Heart left ventricle (tissue), 16 donors: ENCODE data around the gene MEIKIN. TPM values are rescaled to one million over a fixed set of nuclear protein-coding genes. Genes with fewer than 3 reads are reported as not detected.

Source experiments
- ATAC-seq, 4 donors: fragments of 200-7000 bp; cut with Tn5 transposase; one replicate each; pipeline ENCODE4 v1.9.1; 2020 to 2022; ENCODE audit warnings: moderate library complexity in 4 of 4, mild to moderate bottlenecking in 3 of 4, moderate number of reproducible peaks in 1 of 4
- DNase-seq, 5 donors: peaks; one replicate each; pipeline ENCODE4 v3.0.0-alpha.2; 2020
- H3K27ac ChIP-seq, 12 donors: fragments of 200-600 bp; sonication (generic) in 4 of 12; one replicate each; pipeline versions ENCODE4 v1.5.0 to v1.8.0; 2016 to 2022; ENCODE audit warnings: mild to moderate bottlenecking in 2 of 12
- H3K27me3 ChIP-seq, 9 donors: fragments of 200-600 bp; sonication (generic) in 2 of 9; one replicate each; pipeline versions ENCODE4 v1.5.1 to v1.8.0; 2016 to 2022; ENCODE audit warnings: mild to moderate bottlenecking in 3 of 9
- H3K36me3 ChIP-seq, 9 donors: fragments of 200-600 bp; sonication (generic) in 2 of 9; one replicate each; pipeline versions ENCODE4 v1.5.0 to v1.8.0; 2018 to 2022; ENCODE audit warnings: mild to moderate bottlenecking in 2 of 9
- H3K4me1 ChIP-seq, 12 donors: fragments of 200-600 bp; sonication (generic) in 4 of 12; one replicate each; pipeline versions ENCODE4 v1.5.0 to v1.8.0; 2016 to 2022; ENCODE audit warnings: mild to moderate bottlenecking in 3 of 12
- H3K4me3 ChIP-seq, 12 donors: fragments of 200-600 bp; sonication (generic) in 4 of 12; one replicate each; pipeline versions ENCODE4 v1.5.0 to v1.8.0; 2017 to 2022; ENCODE audit warnings: mild to moderate bottlenecking in 9 of 12, moderate library complexity in 4 of 12
- H3K9me3 ChIP-seq, 12 donors: fragments of 200-600 bp; sonication (generic) in 4 of 12; one replicate each; pipeline versions ENCODE4 v1.5.0 to v1.8.0; 2016 to 2022; ENCODE audit warnings: mild to moderate bottlenecking in 1 of 12
- POLR2A ChIP-seq, 2 donors: fragments of 450-650 bp; IDR thresholded peaks; one replicate each; pipeline ENCODE4 v1.6.1; 2017; ENCODE audit warnings: antibody characterized with exemption in 2 of 2, mild to moderate bottlenecking in 2 of 2, moderate library complexity in 2 of 2
- WGBS, 4 donors: extraction: QIAGEN DNeasy Blood & Tissue Kit in 2 of 4; methylation state at CpG; one replicate each; pipeline versions ENCODE4 v1.1.5 to v1.1.7; 2013 to 2018; 5-methylcytosine and 5-hydroxymethylcytosine counted together
- intact Hi-C, 10 donors: fragments of 100-400 bp; cut with DNase I; formaldehyde crosslinking; loops; one replicate each; pipeline versions ENCODE4 v1.11.1 to v1.14.2; 2022
- polyA plus RNA-seq, 2 donors: library from polyadenylated mRNA; stranded (reverse); fragments of 200-250 nt; gene quantifications; one replicate each; pipeline ENCODE4 v1.2.3, GENCODE V29; 2013
- total RNA-seq, 9 donors: library from RNA; depleted of rRNA in 2 of 9; stranded (reverse); fragments of >200 nt in 2 of 9; fragmentation: NEBNext Ultra II Directional in 3 of 9; extraction: Animal tissue kit (Norgen Biotek cat#: 25700) in 3 of 9; gene quantifications; one replicate each; pipeline versions ENCODE4 v1.1.0 to v1.2.4, GENCODE V29; 2016 to 2023
- TF ChIP-seq, protein P1 (sequence below), 12 donors: fragments of 200-600 bp; sonication (generic) in 4 of 12; IDR thresholded peaks; one replicate each; pipeline versions ENCODE4 v1.5.0 to v1.8.0; 2018 to 2022; ENCODE audit warnings: antibody characterized with exemption in 12 of 12, mild to moderate bottlenecking in 5 of 12
- donor health status: ischemic (EF 13 %, LVEDD 7.1; RV severe dilation, severe dysfunction).
- donor health status: healthy with polysubstance abuse.
- donor health status: DM: no; HTN: yes; CAD: no.
- donor health status: DM: no; HTN: no; CAD: no.
- donor health status: ischemic (EF 25% LVEDD 6.9; RV normal size, moderate dysfunction).
- donor health status: ischemic (EF 25% LVEDD 5.7; RV mildly dilated, moderate dysfunction).
- donor health status: healthy.
- donor health status: DM: yes; HTN: yes; CAD: no.
- donor health status: ischemic (EF 35%, LVEDD 5.7; RV mildly dilated, moderate dysfunction).
- donor health status: nonischemic (EF 11% LVEDD 7.7; RV severe dilation, severe dysfunction).
- donor health status: DM: yes; HTN: yes; CAD: no.
- donor health status: PGD.
- donor health status: ischemic (EF 29% LVEDD 5.4; RV normal size, mild dysfunction).
- donor health status: nonischemic (EF 23%, LVEDD 6.1; RV moderate dilation, normal function).

Gene MEIKIN
- total and polyA plus RNA-seq, 11 donors, result 0.07 to 0.63 TPM; not detected in 9

- Histone ChIP-seq H3K9me3 (no peaks in the 10 kb centered on the region), H3K27ac (no peak overlapping the region)
- no peak for ATAC-seq
These were observed 3.4 kb downstream of the MEIKIN start for GRCh38 chr5:131942016-131942415.

GRCh38 chr5:131939690-131940345 lies 5.6 kb downstream of the MEIKIN start:
- Histone ChIP-seq H3K27ac (no peak overlapping the region), H3K4me3 (no peak overlapping the region), H3K27me3 (no peaks in the 10 kb centered on the region), H3K9me3 (no peaks in the 10 kb centered on the region), H3K36me3 (no peaks in the 10 kb centered on the region), H3K4me1 (peaks cover 0 to 5% (median 0%) of the 10 kb centered on the region in 12 donors)
- TF ChIP-seq, protein P1, sequence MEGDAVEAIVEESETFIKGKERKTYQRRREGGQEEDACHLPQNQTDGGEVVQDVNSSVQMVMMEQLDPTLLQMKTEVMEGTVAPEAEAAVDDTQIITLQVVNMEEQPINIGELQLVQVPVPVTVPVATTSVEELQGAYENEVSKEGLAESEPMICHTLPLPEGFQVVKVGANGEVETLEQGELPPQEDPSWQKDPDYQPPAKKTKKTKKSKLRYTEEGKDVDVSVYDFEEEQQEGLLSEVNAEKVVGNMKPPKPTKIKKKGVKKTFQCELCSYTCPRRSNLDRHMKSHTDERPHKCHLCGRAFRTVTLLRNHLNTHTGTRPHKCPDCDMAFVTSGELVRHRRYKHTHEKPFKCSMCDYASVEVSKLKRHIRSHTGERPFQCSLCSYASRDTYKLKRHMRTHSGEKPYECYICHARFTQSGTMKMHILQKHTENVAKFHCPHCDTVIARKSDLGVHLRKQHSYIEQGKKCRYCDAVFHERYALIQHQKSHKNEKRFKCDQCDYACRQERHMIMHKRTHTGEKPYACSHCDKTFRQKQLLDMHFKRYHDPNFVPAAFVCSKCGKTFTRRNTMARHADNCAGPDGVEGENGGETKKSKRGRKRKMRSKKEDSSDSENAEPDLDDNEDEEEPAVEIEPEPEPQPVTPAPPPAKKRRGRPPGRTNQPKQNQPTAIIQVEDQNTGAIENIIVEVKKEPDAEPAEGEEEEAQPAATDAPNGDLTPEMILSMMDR (IDR thresholded peaks at IDR 0.05), result no peak
- no peak for TF ChIP-seq POLR2A (IDR thresholded peaks at IDR 0.05)
- ATAC-seq, result no peak
- WGBS, 4 donors, result 49 to 72% (median 61%) methylated on average over 3 of the region's 3 CpGs
- intact Hi-C loops, result no loop called here
- DNase-seq, result no peak

More at GRCh38 chr5:131942016-131942415, 3.4 kb downstream of the MEIKIN start:
- TF ChIP-seq, protein P1 (IDR thresholded peaks at IDR 0.05), result no peak
- TF ChIP-seq POLR2A (IDR thresholded peaks at IDR 0.05), result no peak
- no peaks in the 10 kb centered on the region for H3K36me3 ChIP-seq
- peaks cover 0 to 5% (median 0%) of the 10 kb centered on the region in 12 donors for H3K4me1 ChIP-seq
- intact Hi-C loops, result no loop called here
- no peak for DNase-seq
- H3K27me3 ChIP-seq, result no peaks in the 10 kb centered on the region
- H3K4me3 ChIP-seq, result no peak overlapping the region

GRCh38 chr5:131932235-131932634 lies 13.2 kb downstream of the MEIKIN start:
- 59 to 70% (median 68%) methylated on average over 2 of the region's 2 CpGs for WGBS, 4 donors
- no peak for DNase-seq

GRCh38 chr5:131928957-131929356 lies 16.5 kb downstream of the MEIKIN start:
- no peak for TF ChIP-seq POLR2A (IDR thresholded peaks at IDR 0.05)
- Histone ChIP-seq H3K27me3 (no peaks in the 10 kb centered on the region), H3K9me3 (peaks cover 0 to 72% (median 32%) of the 10 kb centered on the region in 12 donors), H3K4me1 (no peaks in the 10 kb centered on the region), H3K36me3 (no peaks in the 10 kb centered on the region), H3K4me3 (no peak overlapping the region), H3K27ac (no peak overlapping the region)
- no peak for DNase-seq
- ATAC-seq, result no peak
- intact Hi-C loops, result no loop called here

More at GRCh38 chr5:131932235-131932634, 13.2 kb downstream of the MEIKIN start:
- no peak for ATAC-seq
- H3K4me1 ChIP-seq, result no peaks in the 10 kb centered on the region
- TF ChIP-seq, protein P1 (IDR thresholded peaks at IDR 0.05), result no peak
- no peak for TF ChIP-seq POLR2A (IDR thresholded peaks at IDR 0.05)
- intact Hi-C loops, result no loop called here
- H3K36me3 ChIP-seq, result no peaks in the 10 kb centered on the region
- peaks cover 0 to 42% (median 20%) of the 10 kb centered on the region in 12 donors for H3K9me3 ChIP-seq
- no peak overlapping the region for H3K27ac ChIP-seq
- no peak overlapping the region for H3K4me3 ChIP-seq
- H3K27me3 ChIP-seq, result no peaks in the 10 kb centered on the region

DNA sequence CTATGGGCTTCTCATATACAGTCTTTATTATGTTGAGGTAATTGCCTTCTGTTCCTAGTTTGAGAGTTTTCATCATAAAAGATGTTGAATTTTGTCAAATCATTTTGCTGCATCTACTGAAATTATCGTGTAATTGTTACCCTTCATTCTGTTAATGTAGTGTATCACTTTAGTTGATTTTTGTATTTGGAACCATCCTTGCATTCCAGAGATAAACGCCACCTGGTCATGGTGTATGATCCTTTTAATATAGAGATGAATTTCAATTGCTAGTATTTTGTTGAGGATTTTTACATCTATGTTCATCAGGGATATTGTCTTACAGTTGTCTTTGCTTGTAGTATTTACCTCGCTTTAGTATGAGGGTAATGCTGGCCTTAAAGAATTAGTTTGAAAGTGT lies 19.3 kb downstream of the MEIKIN start:
- Histone ChIP-seq H3K27ac (no peak overlapping the region), H3K9me3 (peaks cover 0 to 69% (median 32%) of the 10 kb centered on the region in 12 donors), H3K4me1 (no peaks in the 10 kb centered on the region), H3K27me3 (no peaks in the 10 kb centered on the region), H3K36me3 (no peaks in the 10 kb centered on the region), H3K4me3 (no peak overlapping the region)
- DNase-seq (no peak), ATAC-seq (no peak)
- TF ChIP-seq, protein P1 (IDR thresholded peaks at IDR 0.05), result no peak
- TF ChIP-seq POLR2A (IDR thresholded peaks at IDR 0.05), result no peak
- intact Hi-C loops, result no loop called here
- 59 to 85% (median 80%) methylated on average over 3 of the region's 3 CpGs for WGBS, 4 donors
